ENCODE results near the gene BHLHA15.

The BHLHA15 gene

DNA sequence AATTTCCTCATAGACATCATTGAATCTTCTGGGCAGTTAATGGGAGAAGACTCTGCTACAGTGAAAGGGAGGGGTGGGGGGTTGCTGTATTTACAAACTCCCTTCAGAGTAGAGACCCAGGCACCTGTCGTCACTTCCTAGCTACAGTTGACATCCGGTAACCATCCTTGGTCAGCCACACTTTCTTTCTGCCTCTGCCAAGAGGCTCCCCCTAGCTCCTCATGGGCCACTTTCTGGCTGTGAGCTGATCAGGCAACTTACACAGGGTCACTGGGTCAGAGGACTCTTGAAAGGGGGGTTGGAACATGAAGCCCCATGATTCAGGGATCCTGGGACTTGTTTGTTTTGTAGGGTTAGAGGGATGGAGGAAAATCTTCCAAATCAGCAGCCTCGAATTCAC lies 39.5 kb downstream of the BHLHA15 start:
- ChIA-PET POLR2A (no interaction called here), CTCF (interaction anchor here (0.7 to 1.1 kb wide), 2 partner anchors 11 to 150 kb away, joined by 3 read pairs; partner anchors contain the start of gene BAIAP2L1)
- peaks cover 4% of the 10 kb centered on the region in 2 experiments for H3K36me3 ChIP-seq (ENCODE audit: control insufficient read depth in 2 of 2, insufficient read depth in 1 of 2, low read length in 2 of 2)
- peaks cover 2% of the 10 kb centered on the region; the same call in 1 of the 2 replicates for H3K4me1 ChIP-seq (ENCODE audit: control insufficient read depth, insufficient read depth, low read length)
- no peak overlapping the region for H3K4me3 ChIP-seq (ENCODE audit: low read depth, low read length)
- H3K9me3 ChIP-seq (ENCODE audit: control insufficient read depth, insufficient read depth, low read depth, low read length): no peaks in the 10 kb centered on the region
- no peak overlapping the region for H3K27ac ChIP-seq (ENCODE audit: extremely low read depth, low read depth, low read length)
- TF ChIP-seq, protein P1, sequence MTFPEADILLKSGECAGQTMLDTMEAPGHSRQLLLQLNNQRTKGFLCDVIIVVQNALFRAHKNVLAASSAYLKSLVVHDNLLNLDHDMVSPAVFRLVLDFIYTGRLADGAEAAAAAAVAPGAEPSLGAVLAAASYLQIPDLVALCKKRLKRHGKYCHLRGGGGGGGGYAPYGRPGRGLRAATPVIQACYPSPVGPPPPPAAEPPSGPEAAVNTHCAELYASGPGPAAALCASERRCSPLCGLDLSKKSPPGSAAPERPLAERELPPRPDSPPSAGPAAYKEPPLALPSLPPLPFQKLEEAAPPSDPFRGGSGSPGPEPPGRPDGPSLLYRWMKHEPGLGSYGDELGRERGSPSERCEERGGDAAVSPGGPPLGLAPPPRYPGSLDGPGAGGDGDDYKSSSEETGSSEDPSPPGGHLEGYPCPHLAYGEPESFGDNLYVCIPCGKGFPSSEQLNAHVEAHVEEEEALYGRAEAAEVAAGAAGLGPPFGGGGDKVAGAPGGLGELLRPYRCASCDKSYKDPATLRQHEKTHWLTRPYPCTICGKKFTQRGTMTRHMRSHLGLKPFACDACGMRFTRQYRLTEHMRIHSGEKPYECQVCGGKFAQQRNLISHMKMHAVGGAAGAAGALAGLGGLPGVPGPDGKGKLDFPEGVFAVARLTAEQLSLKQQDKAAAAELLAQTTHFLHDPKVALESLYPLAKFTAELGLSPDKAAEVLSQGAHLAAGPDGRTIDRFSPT (tag by site-specific recombination; IDR thresholded peaks at IDR 0.05): no peak
- 0 out of 2 replicates have a peak, but pooled peaks have one; percentile 19 for TF ChIP-seq SCRT2 (tag by site-specific recombination; IDR thresholded peaks at IDR 0.05)

DNA sequence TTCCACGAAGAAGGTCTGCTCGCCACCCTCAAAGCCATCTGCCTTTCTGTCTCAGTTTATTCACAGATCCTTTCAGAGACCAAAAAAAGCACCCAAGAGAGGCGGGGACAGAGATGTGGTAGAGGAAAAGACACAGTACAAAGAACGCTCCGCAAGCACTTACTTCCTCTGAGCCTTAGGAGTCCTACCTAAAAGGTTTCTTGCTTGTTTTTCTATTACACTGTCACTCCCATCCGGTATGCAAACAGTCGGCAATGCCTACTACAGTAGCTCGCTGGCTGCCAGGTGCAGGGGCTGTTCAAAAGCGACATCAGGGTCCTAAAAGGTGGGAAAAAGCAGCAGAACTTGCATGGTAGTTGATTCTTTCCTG lies 40.0 kb downstream of the BHLHA15 start:
- POLR2A ChIA-PET: no interaction called here
- peaks cover 4% of the 10 kb centered on the region in 2 experiments for H3K36me3 ChIP-seq (ENCODE audit: control insufficient read depth in 2 of 2, insufficient read depth in 1 of 2, low read length in 2 of 2)
- peaks cover 2% of the 10 kb centered on the region; the same call in 1 of the 2 replicates for H3K4me1 ChIP-seq (ENCODE audit: control insufficient read depth, insufficient read depth, low read length)
- peak overlapping the region; percentile 92 for H3K4me3 ChIP-seq (ENCODE audit: low read depth, low read length)
- TF ChIP-seq SCRT2 (tag by site-specific recombination; IDR thresholded peaks at IDR 0.05) (no peak), ZNF16 (tag by site-specific recombination; IDR thresholded peaks at IDR 0.05; ENCODE audit: low read depth) (no peak), ZNF2 (tag by site-specific recombination; IDR thresholded peaks at IDR 0.05) (no peak), ZNF140 (tag by site-specific recombination; IDR thresholded peaks at IDR 0.05) (no peak)
- CTCF ChIA-PET: interaction anchor here (0.5 to 1.1 kb wide), 4 partner anchors 10 to 271 kb away, joined by 3 to 4 read pairs (median 3); partner anchors contain the start of gene BAIAP2L1
- H3K27ac ChIP-seq (ENCODE audit: extremely low read depth, low read depth, low read length): no peak overlapping the region; the same call in 1 of the 2 replicates
- H3K9me3 ChIP-seq (ENCODE audit: control insufficient read depth, insufficient read depth, low read depth, low read length): no peaks in the 10 kb centered on the region

DNA sequence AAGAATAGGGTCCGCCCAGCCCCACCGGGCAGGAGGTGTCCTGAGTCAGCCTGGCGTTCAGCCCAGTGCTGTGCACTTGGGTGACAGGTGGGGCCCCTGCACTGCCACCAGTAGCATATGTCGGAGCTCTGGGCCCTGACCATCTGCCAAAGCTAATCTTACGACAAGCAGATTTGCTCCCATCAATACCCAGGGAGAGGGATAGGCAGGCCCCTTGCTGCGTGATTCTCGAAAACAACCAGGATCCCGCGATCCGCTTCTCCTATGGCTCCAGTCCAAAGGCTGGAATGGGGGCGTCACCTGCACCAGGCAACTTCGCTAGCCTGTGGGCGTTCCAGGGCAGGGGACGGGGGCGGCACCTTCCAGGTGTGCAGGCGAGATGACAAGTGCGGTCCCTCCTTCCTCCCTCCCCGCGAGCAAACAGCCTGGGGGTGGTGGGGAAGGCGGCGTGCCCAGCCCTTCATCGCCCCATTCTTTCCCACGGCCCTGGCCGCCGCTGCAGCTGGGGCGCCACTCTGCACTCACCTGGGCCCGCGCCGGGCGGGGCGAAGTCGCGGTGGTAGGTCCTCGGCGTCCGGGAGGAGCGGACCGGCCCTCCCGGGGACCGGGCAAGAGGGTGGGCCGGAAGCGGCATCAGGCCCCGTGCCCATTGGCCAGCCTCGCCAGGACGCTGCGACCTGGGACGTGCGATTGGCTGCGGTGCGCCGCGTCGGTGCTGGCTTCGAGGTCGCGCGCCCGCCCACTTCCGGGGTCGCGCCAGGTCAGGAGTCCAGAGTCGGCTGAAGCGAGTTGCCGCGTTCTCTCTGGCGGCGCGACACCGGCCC lies 40.6 kb downstream of the BHLHA15 start, which contains the start of gene TECPR1:
TSS of gene TECPR1 (minus strand) at position 632 of the 824 bp plus-strand sequence. CDS start 6,086 bp downstream, outside the sequence.
- ChIA-PET CTCF (interaction anchor here (0.5 to 1.1 kb wide), 3 partner anchors 10 to 272 kb away, joined by 3 to 4 read pairs (median 3); no protein-coding TSS in a partner anchor), POLR2A (no interaction called here)
- peaks cover 4 to 9% of the 10 kb centered on the region in 2 experiments for H3K36me3 ChIP-seq (ENCODE audit: control insufficient read depth in 2 of 2, insufficient read depth in 1 of 2, low read length in 2 of 2)
- peaks cover 2% of the 10 kb centered on the region; the same call in 1 of the 2 replicates for H3K4me1 ChIP-seq (ENCODE audit: control insufficient read depth, insufficient read depth, low read length)
- H3K9me3 ChIP-seq (ENCODE audit: control insufficient read depth, insufficient read depth, low read depth, low read length): no peaks in the 10 kb centered on the region
- peak within 1 kb of the TSS; percentile 67 for H3K27ac ChIP-seq (ENCODE audit: extremely low read depth, low read depth, low read length)
- H3K4me3 ChIP-seq (ENCODE audit: low read depth, low read length): peak within 1 kb of the TSS; percentile 92
- TF ChIP-seq ZNF404 (tag by site-specific recombination; IDR thresholded peaks at IDR 0.05) (no peak), SCRT2 (tag by site-specific recombination; IDR thresholded peaks at IDR 0.05) (peak; percentile 80), MEIS1 (CRISPR knock-in tag; IDR thresholded peaks at IDR 0.05; ENCODE audit: borderline replicate concordance) (no peak), ZNF514 (tag by site-specific recombination; IDR thresholded peaks at IDR 0.05) (no peak), ZFP37 (tag by site-specific recombination; IDR thresholded peaks at IDR 0.05) (peak; percentile 25; the same call in 1 of the 2 replicates), ZNF302 (tag by site-specific recombination; IDR thresholded peaks at IDR 0.05; ENCODE audit: low read depth) (no peak), ZNF394 (tag by site-specific recombination; IDR thresholded peaks at IDR 0.05; ENCODE audit: borderline replicate concordance) (no peak), ZNF837 (tag by site-specific recombination; IDR thresholded peaks at IDR 0.05) (no peak), ZNF416 (tag by site-specific recombination; IDR thresholded peaks at IDR 0.05) (no peak), ZFHX2 (tag by site-specific recombination; conservative IDR thresholded peaks at IDR 0.05) (peak; percentile 75), ZBTB1 (tag by site-specific recombination; IDR thresholded peaks at IDR 0.05) (no peak), ZIC2 (tag by site-specific recombination; IDR thresholded peaks at IDR 0.05) (peak; percentile 79), MZF1 (tag by site-specific recombination; IDR thresholded peaks at IDR 0.05; ENCODE audit: borderline replicate concordance) (no peak), ZNF624 (tag by site-specific recombination; IDR thresholded peaks at IDR 0.05) (no peak), ZNF292 (tag by site-specific recombination; IDR thresholded peaks at IDR 0.05; ENCODE audit: borderline replicate concordance, low read depth) (no peak), ZNF473 (tag by site-specific recombination; IDR thresholded peaks at IDR 0.05) (no peak), ZNF202 (tag by site-specific recombination; IDR thresholded peaks at IDR 0.05; ENCODE audit: borderline replicate concordance) (no peak)
- TF ChIP-seq, protein P2, sequence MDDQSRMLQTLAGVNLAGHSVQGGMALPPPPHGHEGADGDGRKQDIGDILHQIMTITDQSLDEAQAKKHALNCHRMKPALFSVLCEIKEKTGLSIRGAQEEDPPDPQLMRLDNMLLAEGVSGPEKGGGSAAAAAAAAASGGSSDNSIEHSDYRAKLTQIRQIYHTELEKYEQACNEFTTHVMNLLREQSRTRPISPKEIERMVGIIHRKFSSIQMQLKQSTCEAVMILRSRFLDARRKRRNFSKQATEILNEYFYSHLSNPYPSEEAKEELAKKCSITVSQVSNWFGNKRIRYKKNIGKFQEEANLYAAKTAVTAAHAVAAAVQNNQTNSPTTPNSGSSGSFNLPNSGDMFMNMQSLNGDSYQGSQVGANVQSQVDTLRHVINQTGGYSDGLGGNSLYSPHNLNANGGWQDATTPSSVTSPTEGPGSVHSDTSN (CRISPR knock-in tag; IDR thresholded peaks at IDR 0.05): peak; percentile 59; the same call in 1 of the 2 replicates
- TF ChIP-seq, protein P3, sequence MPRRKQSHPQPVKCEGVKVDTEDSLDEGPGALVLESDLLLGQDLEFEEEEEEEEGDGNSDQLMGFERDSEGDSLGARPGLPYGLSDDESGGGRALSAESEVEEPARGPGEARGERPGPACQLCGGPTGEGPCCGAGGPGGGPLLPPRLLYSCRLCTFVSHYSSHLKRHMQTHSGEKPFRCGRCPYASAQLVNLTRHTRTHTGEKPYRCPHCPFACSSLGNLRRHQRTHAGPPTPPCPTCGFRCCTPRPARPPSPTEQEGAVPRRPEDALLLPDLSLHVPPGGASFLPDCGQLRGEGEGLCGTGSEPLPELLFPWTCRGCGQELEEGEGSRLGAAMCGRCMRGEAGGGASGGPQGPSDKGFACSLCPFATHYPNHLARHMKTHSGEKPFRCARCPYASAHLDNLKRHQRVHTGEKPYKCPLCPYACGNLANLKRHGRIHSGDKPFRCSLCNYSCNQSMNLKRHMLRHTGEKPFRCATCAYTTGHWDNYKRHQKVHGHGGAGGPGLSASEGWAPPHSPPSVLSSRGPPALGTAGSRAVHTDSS (tag by site-specific recombination; IDR thresholded peaks at IDR 0.05): no peak
- TF ChIP-seq, protein P4, sequence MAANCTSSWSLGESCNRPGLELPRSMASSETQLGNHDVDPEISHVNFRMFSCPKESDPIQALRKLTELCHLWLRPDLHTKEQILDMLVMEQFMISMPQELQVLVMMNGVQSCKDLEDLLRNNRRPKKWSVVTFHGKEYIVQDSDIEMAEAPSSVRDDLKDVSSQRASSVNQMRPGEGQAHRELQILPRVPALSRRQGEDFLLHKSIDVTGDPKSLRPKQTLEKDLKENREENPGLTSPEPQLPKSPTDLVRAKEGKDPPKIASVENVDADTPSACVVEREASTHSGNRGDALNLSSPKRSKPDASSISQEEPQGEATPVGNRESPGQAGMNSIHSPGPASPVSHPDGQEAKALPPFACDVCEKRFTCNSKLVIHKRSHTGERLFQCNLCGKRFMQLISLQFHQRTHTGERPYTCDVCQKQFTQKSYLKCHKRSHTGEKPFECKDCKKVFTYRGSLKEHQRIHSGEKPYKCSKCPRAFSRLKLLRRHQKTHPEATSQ (tag by site-specific recombination; IDR thresholded peaks at IDR 0.05): peak; percentile 16; the same call in 1 of the 2 replicates

Measured in HEK293 (cell line).